Activated T-cell treated with anti-CD3 and anti-CD28 coated beads, Interleukin-2, amount 50 U/mL, for 4 hours (primary cell): Measurements from ENCODE around the gene TMIGD2. TPM values are rescaled to one million over a fixed set of nuclear protein-coding genes. Genes with fewer than 3 reads are reported as not detected.

ENCODE experiments used
- ATAC-seq, 2 donors: fragments of 200-7000 bp; cut with Tn5 transposase; one replicate each; pipeline ENCODE4 v1.10.0; 2021
- DNase-seq: peaks from one replicate; pipeline ENCODE4 v3.0.0-alpha.2; 2020
- H3K27me3 Mint-ChIP-seq: one replicate; pipeline ENCODE4 v1.8.0; 2021; ENCODE audit warnings: low read depth, mixed read lengths
- H3K36me3 Mint-ChIP-seq: one replicate; pipeline ENCODE4 v1.8.0; 2022; ENCODE audit warnings: mixed read lengths; ENCODE audit not compliant: insufficient read depth
- H3K4me1 Mint-ChIP-seq: one replicate; pipeline ENCODE4 v1.8.0; 2021; ENCODE audit warnings: low read depth, mixed read lengths
- H3K4me3 Mint-ChIP-seq: one replicate; pipeline ENCODE4 v1.8.0; 2021; ENCODE audit warnings: mild to moderate bottlenecking, moderate library complexity, mixed read lengths
- H3K9me3 Mint-ChIP-seq: one replicate; pipeline ENCODE4 v1.8.0; 2021; ENCODE audit warnings: mixed read lengths
- total RNA-seq, 3 donors: library from RNA; stranded (reverse); gene quantifications; one replicate each; pipeline ENCODE4 v1.2.1, GENCODE V29; 2021

Gene TMIGD2
- total RNA-seq, 3 donors from 2014 or later = 1.9 to 2.7 (median 2.1) TPM

GRCh38 chr19:4316956-4317355 is 14.8 kb upstream of the TMIGD2 start:
- Mint-ChIP-seq H3K4me3 (no peak overlapping the region), H3K27me3 (no peaks in the 10 kb centered on the region), H3K9me3 (peaks cover 5% of the 10 kb centered on the region), H3K36me3 (no peaks in the 10 kb centered on the region), H3K4me1 (no peaks in the 10 kb centered on the region)
- ATAC-seq (no peak), DNase-seq (no peak)

DNA sequence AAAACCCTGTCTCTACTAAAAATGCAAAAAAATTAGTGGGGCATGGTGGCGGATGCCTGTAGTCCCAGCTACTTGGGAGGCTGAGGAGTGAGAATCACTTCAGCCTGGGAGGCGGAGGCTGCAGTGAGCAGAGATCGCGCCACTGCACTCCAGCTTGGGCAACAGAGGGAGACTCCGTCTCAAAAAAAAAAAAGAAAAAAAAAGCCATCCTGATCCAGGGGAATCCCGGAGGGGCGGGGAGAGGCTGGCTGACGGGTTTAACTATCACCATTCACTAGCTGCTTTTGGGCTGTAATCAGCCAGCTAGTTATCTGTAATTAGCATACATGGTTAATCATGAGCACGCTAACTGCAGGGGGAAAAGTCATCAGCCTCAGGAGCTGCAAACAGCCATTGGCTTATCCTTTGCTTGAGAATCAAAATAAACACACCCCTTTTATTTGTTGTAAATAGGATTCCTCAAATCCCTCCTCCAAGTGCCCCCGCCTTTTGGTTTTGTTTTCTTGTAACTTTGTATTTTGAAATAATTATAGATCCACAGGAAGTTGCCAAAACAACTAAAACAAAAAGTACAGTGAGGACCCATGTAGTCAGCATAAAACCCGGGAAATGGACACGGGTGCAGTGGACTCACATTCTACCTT is 11.8 kb upstream of the TMIGD2 start:
- no peaks in the 10 kb centered on the region for H3K36me3 Mint-ChIP-seq
- no peaks in the 10 kb centered on the region for H3K9me3 Mint-ChIP-seq
- no peak overlapping the region for H3K4me3 Mint-ChIP-seq
- H3K27me3 Mint-ChIP-seq = no peaks in the 10 kb centered on the region
- no peaks in the 10 kb centered on the region for H3K4me1 Mint-ChIP-seq
- no peak for DNase-seq
- no peak for ATAC-seq

- no peaks in the 10 kb centered on the region for H3K9me3 Mint-ChIP-seq
- peaks cover 2% of the 10 kb centered on the region for H3K27me3 Mint-ChIP-seq
- no peaks in the 10 kb centered on the region for H3K4me1 Mint-ChIP-seq
- DNase-seq (no peak), ATAC-seq (peak; percentile 43 to 51)
- no peak overlapping the region for H3K4me3 Mint-ChIP-seq
- H3K36me3 Mint-ChIP-seq = no peaks in the 10 kb centered on the region
Measured at GRCh38 chr19:4310247-4311121, 8.3 kb upstream of the TMIGD2 start.

- Mint-ChIP-seq H3K4me3 (peak overlapping the region; percentile 38), H3K27me3 (peaks cover 9% of the 10 kb centered on the region), H3K4me1 (peaks cover 22% of the 10 kb centered on the region), H3K9me3 (no peaks in the 10 kb centered on the region), H3K36me3 (no peaks in the 10 kb centered on the region)
- DNase-seq = no peak
- ATAC-seq = no peak
Measured at GRCh38 chr19:4305659-4306058, 3.5 kb upstream of the TMIGD2 start.

DNA sequence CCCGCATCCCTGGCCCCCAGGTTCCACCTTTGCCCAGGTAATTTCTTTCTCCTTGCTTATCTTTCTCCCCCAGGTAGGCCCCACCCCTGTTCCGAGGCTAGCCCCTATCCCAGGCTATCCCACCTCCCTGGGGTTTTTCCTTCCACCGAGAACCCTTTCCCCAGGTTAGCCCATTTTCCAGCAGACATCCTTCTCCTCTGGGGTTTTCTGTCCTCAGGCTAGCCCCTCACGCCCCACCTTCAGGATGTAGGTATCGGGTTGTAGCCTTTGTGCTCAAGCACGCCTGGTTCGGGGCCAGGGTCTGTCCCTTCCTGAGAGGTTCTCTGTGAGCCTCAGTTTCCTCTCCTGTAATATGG is 3.0 kb upstream of the TMIGD2 start:
- Mint-ChIP-seq H3K27me3 (peaks cover 9% of the 10 kb centered on the region), H3K4me1 (peaks cover 25% of the 10 kb centered on the region), H3K4me3 (peak overlapping the region; percentile 38), H3K9me3 (no peaks in the 10 kb centered on the region), H3K36me3 (no peaks in the 10 kb centered on the region)
- DNase-seq (no peak), ATAC-seq (no peak)

- H3K36me3 Mint-ChIP-seq = no peaks in the 10 kb centered on the region
- ATAC-seq (peak; percentile 93 to 95), DNase-seq (peak; percentile 54)
- peaks cover 25% of the 10 kb centered on the region for H3K4me1 Mint-ChIP-seq
- peak within 1 kb of the TSS; percentile 56 for H3K4me3 Mint-ChIP-seq
- H3K9me3 Mint-ChIP-seq = no peaks in the 10 kb centered on the region
- H3K27me3 Mint-ChIP-seq = peaks cover 9% of the 10 kb centered on the region
Measured at GRCh38 chr19:4304538-4305256, 2.5 kb upstream of the TMIGD2 start, which contains the start of gene FSD1. Gene FSD1 (plus strand): TSS chr19:4304598. CDS start chr19:4304747, 149 bp downstream.

DNA sequence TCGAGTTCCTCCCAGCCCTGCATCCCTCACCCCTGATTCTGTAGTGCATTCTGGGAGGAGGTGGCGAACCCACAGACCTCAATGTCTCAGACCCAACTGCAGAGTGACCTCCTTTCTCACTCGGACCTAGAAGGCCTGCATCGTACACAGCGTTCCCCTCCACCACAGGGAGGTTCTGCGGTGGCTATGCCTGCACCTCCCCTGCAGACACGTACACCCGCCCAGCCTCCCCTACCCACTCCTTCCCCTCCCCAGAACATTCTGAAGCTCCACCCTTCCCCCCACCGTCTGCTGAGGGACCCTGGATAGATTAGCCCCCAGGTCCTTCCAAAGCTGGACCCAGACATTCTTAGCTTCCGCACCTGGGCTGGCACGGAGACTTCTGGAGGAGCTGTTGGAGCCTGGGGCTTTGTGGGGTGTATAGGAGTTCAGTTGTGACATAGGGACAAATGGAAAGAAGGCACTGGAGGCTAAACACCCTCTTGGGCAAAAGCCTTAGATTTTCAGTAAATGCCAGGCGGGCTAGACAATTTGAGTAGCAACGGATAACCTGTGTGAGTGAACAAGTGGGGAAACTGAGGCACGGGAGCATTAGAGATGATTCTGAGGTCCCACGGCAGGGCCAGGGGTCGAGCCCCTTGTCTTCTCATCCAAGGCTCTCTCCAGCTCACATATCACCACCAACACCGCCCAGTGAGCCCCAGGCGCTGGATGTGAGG is 1.8 kb upstream of the TMIGD2 start:
- peaks cover 25% of the 10 kb centered on the region for H3K4me1 Mint-ChIP-seq
- H3K36me3 Mint-ChIP-seq = no peaks in the 10 kb centered on the region
- peak overlapping the region; percentile 56 for H3K4me3 Mint-ChIP-seq
- ATAC-seq (no peak), DNase-seq (no peak)
- H3K27me3 Mint-ChIP-seq = peaks cover 9% of the 10 kb centered on the region
- no peaks in the 10 kb centered on the region for H3K9me3 Mint-ChIP-seq

- no peaks in the 10 kb centered on the region for H3K9me3 Mint-ChIP-seq
- ATAC-seq (no peak), DNase-seq (no peak)
- peak overlapping the region; percentile 64 for H3K4me3 Mint-ChIP-seq
- peaks cover 9% of the 10 kb centered on the region for H3K27me3 Mint-ChIP-seq
- H3K4me1 Mint-ChIP-seq = peaks cover 27% of the 10 kb centered on the region
- H3K36me3 Mint-ChIP-seq = no peaks in the 10 kb centered on the region
Measured at GRCh38 chr19:4301590-4302242, 473 bp downstream of the TMIGD2 start.

DNA sequence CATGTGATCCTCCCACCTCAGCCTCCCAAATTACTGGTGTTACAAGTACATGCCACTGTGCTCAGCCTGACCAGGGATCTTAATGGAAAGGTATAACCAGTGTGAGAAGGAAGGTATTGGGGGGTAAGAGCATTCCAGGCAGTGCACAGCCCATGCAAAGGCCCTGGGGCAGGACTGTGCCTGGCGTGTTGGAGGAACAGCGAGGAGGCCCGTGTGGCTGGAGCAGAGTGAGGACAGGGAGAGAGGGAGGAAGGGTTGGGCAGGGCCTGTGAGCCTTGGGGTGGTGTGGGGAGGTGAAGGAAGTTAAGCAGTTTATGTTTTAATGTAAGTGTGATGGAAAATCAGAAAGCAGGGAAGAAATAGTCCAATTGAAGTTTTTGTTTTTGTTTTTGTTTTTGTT is 1.6 kb downstream of the TMIGD2 start:
- Mint-ChIP-seq H3K36me3 (no peaks in the 10 kb centered on the region), H3K27me3 (peaks cover 7% of the 10 kb centered on the region), H3K4me1 (peaks cover 27% of the 10 kb centered on the region), H3K4me3 (no peak overlapping the region), H3K9me3 (no peaks in the 10 kb centered on the region)
- DNase-seq (no peak), ATAC-seq (no peak)

GRCh38 chr19:4298810-4299550 is 3.2 kb downstream of the TMIGD2 start:
- H3K4me3 Mint-ChIP-seq = no peak overlapping the region
- no peaks in the 10 kb centered on the region for H3K9me3 Mint-ChIP-seq
- H3K36me3 Mint-ChIP-seq = no peaks in the 10 kb centered on the region
- ATAC-seq (no peak), DNase-seq (no peak)
- H3K27me3 Mint-ChIP-seq = peaks cover 5% of the 10 kb centered on the region
- H3K4me1 Mint-ChIP-seq = peaks cover 23% of the 10 kb centered on the region

DNA sequence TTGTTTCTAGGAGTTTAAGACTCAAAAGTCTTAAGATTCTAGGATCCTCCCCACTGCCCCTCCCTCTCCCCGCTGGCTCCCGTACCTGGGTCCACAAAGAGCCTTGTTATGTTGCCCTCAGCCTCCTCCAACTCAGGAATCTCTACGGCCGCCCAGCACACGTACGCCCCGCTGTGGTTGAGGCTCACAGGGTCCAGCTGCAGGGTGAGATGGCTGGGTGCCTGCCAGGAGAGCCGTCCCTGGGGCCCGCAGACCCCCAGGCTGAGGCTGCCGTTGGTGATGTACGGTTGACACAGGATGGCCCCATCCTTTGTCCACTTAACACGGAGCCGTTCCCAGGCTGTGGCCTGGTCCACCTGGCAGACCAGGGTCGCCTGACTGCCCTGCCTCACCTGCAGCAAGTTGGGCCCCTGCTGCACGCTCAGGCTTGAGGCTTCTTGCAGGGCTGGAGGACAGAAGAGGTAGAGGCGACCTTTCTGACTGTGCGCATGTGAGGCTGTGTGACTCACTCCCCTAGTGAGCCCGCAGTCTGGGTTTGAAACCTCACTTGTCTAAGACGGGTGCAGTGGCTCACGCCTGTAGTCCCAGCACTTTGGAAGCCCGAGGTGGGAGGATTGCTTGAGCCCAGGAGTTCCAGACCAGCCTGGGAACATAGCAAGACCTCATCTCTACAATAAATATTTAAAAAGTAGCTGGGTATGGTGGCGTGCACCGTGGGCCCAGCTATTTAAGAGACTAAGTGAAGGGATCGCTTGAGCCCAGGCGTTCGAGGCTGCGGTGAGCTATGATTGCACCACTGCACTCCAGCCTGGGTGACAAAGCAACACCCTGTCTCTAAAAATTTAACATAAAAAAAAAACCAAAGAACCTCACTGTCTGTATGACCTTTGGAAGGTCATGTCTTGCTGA is 4.0 kb downstream of the TMIGD2 start:
- Mint-ChIP-seq H3K36me3 (no peaks in the 10 kb centered on the region), H3K27me3 (peaks cover 5% of the 10 kb centered on the region), H3K4me3 (no peak overlapping the region), H3K4me1 (peaks cover 19% of the 10 kb centered on the region), H3K9me3 (no peaks in the 10 kb centered on the region)
- peak; percentile 90 to 91 for ATAC-seq
- DNase-seq = no peak

- ATAC-seq (no peak), DNase-seq (no peak)
- no peaks in the 10 kb centered on the region for H3K27me3 Mint-ChIP-seq
- H3K4me1 Mint-ChIP-seq = peaks cover 6% of the 10 kb centered on the region
- H3K4me3 Mint-ChIP-seq = no peak overlapping the region
- no peaks in the 10 kb centered on the region for H3K36me3 Mint-ChIP-seq
- no peaks in the 10 kb centered on the region for H3K9me3 Mint-ChIP-seq
Measured at GRCh38 chr19:4295972-4296771, 6.0 kb downstream of the TMIGD2 start.
